NB4 (cell line): ENCODE results near the gene ARHGAP15.
A peak's percentile ranks its signal among the peaks of the same experiment; 100 is the strongest.

ENCODE experiments used
- DNase-seq: peaks from one replicate; pipeline ENCODE4 v3.0.0; 2010; ENCODE audit warnings: low read depth
- H3K4me3 ChIP-seq: one replicate; pipeline ENCODE4 v1.5.1; 2011; ENCODE audit warnings: mild to moderate bottlenecking, low read depth, low read length, moderate library complexity
- MYC ChIP-seq: IDR thresholded peaks from 2 replicates; pipeline ENCODE4 v1.6.1; 2011; ENCODE audit warnings: low read depth, low read length
- POLR2A ChIP-seq: IDR thresholded peaks from 2 replicates; pipeline ENCODE4 v1.6.1; 2011; ENCODE audit warnings: mild to moderate bottlenecking; ENCODE audit not compliant: insufficient read length; ENCODE audit errors: extremely low read depth
- TF ChIP-seq, protein P1 (sequence below): IDR thresholded peaks from 2 replicates; pipeline ENCODE4 v1.6.1; 2011; ENCODE audit warnings: low read depth, low read length
- TF ChIP-seq, protein P2 (sequence below): IDR thresholded peaks from one replicate; pipeline ENCODE4 v1.5.1; 2012; ENCODE audit warnings: low read depth, low read length

The ARHGAP15 gene

DNA sequence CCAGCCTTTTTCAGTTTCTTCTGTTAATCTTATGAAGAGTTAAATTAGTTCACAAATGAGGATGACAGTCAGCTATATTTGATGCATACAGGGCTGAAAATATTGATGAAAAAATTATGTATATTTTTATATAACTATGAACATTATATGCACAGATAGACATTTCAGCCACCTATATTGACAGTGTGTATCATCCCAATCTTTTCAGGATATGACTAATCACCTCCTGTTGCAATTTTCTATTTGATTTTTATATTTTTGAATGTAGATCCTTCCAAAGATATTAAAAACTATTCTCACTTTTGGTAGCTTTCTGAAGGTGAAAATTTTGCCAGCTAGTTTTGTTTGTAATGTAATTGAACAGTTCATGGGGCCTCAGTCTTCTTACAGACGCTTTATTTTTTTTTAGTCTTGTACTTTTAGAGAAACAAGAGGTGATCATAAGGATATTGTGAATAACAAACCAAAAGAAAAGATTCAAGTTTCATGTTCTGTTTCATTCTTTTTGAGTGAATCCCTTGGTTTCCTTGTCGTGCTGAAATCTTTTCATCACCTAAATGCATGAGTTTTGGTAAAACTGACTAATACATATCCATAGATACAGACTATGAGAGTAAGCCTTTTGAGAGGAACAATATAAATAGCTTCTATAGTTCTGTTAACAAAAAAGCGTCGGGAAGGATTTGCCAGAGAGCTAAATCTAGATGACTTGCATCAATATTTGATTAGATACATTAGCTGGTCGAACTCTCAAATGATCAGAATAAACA lies 123.1 kb downstream of the ARHGAP15 start:
- TF ChIP-seq MYC: no peak
- TF ChIP-seq, protein P1, sequence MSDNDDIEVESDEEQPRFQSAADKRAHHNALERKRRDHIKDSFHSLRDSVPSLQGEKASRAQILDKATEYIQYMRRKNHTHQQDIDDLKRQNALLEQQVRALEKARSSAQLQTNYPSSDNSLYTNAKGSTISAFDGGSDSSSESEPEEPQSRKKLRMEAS: no peak
- no peak overlapping the region for H3K4me3 ChIP-seq
- no peak for DNase-seq

DNA sequence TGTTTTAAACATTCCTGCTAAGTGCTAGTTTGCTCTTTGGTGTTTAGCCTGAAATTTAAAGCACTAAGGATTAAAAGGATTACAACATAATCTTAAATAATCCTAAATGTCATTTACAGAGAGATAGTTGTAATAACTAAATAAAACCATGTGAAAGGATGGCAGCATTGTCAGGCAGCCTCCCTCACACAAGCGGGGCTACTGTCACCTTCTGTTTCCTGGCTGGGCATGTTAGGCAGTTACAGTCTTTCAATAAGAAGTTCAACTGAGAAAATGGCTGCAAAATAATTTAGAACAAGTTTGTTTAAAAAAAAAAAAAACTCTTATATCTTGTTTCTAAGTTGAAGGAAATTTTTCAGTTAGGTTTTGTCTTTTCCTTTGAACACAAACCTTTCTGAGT lies 124.9 kb downstream of the ARHGAP15 start:
- no peak for DNase-seq
- no peak overlapping the region for H3K4me3 ChIP-seq
- TF ChIP-seq, protein P1: no peak

DNA sequence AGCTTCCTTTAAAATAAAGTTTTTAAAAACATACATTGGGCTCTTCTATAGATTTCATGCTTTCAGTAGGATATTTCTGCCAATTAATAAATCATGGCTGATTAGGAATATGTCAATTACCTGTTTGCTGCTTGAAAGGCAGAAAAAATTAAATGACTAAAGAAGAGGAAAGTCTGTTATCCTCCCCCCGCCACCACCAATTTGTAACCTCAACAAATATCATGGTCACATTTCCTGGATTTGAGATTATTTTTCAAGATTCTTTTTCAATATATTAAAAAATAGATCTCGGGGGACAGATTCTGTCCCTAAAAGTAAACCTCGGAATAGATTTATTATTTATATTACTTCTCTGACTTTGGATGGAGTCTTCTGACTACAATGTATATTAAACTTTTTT lies 125.9 kb downstream of the ARHGAP15 start:
- no peak for TF ChIP-seq MYC
- TF ChIP-seq, protein P2, sequence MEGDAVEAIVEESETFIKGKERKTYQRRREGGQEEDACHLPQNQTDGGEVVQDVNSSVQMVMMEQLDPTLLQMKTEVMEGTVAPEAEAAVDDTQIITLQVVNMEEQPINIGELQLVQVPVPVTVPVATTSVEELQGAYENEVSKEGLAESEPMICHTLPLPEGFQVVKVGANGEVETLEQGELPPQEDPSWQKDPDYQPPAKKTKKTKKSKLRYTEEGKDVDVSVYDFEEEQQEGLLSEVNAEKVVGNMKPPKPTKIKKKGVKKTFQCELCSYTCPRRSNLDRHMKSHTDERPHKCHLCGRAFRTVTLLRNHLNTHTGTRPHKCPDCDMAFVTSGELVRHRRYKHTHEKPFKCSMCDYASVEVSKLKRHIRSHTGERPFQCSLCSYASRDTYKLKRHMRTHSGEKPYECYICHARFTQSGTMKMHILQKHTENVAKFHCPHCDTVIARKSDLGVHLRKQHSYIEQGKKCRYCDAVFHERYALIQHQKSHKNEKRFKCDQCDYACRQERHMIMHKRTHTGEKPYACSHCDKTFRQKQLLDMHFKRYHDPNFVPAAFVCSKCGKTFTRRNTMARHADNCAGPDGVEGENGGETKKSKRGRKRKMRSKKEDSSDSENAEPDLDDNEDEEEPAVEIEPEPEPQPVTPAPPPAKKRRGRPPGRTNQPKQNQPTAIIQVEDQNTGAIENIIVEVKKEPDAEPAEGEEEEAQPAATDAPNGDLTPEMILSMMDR: no peak
- TF ChIP-seq, protein P1: no peak
- TF ChIP-seq POLR2A: no peak
- no peak for DNase-seq

DNA sequence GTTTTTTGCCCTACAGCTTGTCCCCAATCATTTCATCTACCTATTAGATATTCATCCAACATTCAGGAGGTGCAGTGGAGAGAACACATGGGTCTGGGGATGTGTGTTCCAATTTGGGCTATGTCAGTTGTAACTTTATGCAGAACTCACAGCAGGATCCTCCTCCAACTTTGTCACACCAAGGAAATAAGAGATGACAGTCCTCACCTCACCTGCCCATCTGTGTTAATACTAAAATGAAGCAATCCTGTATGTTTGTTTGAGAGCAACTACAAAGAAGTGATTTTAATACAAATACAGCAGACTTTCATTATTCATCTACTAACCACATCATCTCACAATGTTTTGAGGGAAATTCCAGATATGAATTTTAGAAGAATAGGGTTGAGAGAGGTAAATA lies 126.7 kb downstream of the ARHGAP15 start:
- TF ChIP-seq POLR2A: no peak
- TF ChIP-seq MYC: no peak
- TF ChIP-seq, protein P1: no peak
- TF ChIP-seq, protein P2: no peak
- H3K4me3 ChIP-seq: no peak overlapping the region
- no peak for DNase-seq

More for the DNA sequence above, 125.9 kb downstream of the ARHGAP15 start:
- no peak overlapping the region for H3K4me3 ChIP-seq

DNA sequence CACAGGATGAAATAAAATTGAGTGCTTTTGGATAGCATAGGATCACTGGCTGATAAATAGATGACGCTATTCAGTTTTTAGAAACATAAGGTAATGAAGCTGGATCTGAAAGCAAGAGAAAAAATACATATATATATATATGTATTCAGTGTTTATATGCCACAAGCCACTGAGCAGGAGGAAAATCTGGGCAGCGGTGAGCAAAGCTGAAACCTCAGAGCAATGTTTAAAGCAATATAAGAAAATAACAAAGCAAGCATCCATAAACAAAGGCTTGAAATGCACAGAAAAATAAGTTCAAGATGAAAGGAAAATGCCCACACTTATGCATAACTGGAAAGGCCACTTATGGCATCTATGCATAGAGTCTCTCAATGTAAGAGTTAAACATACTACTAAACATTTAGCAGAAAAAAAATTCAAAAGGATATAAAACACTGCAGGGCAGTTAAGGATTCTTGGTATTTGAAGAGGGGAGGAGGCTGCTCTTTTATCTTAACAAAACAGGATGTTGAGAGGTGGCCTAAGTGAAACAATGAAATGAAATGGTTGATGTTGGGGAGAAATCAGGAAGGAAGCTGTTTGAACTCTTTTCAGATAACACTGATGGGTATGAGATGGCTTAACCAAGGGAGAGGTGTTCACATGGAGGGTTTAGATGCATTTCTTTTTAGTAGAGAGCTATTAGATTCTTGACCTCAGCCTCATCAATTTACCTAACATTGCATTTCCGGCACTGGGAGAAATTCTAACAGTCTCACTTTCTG lies 129.1 kb downstream of the ARHGAP15 start:
- DNase-seq: peak; percentile 30
- TF ChIP-seq, protein P2: no peak
- TF ChIP-seq, protein P1: no peak
- no peak for TF ChIP-seq POLR2A
- H3K4me3 ChIP-seq: no peak overlapping the region

DNA sequence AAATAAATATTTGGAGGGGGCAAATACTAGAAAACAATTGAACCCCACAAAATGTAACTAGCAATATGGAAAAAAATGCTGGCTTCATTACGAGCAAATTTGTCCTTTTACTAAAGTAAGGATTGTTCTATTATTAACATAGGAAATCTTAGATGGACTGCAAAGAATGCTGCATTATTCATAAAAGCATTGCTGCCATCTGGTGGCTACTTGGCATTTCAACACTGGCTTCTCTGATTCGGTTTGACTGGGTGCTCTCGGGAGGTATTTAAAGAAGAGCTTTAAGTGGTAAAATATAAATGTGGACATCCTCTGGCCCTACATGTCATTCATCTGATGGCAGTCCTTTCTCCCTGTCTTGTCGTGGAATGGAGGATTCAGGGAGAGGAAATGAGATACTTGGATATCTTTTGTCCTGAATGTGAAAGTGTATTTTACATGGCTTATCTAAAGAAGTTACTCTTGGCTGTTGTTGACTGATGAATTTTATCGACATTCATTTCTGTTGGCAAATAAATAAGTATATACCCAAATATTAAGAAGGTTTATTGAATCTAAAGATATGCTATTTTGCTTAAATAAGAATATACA lies 130.2 kb downstream of the ARHGAP15 start:
- TF ChIP-seq, protein P1: no peak
- TF ChIP-seq, protein P2: peak; percentile 87
- DNase-seq: peak; percentile 79
- no peak overlapping the region for H3K4me3 ChIP-seq
